HEK293 (cell line): ENCODE data around the gene FDXR.

Experiments
- CTCF ChIA-PET: fragments of 350-600 bp; formaldehyde crosslinking; extraction: SDS; loops from one replicate; lab custom pipeline; 2021; ENCODE audit warnings: antibody characterized with exemption; lab: Yijun Ruan, JAX
- POLR2A ChIA-PET: fragments of 300-600 bp; formaldehyde crosslinking; extraction: SDS; loops from one replicate; lab custom pipeline; 2020; ENCODE audit warnings: antibody characterized with exemption, inconsistent platforms; lab: Yijun Ruan, JAX
- H3K27ac ChIP-seq: fragments of 200-500 bp; sonication (Bioruptor generic); 2 replicates; pipeline ENCODE4 v1.5.1; 2014; ENCODE audit warnings: low read depth, low read length, control low read depth, inconsistent platforms; ENCODE audit errors: extremely low read depth
- H3K36me3 ChIP-seq, 2 experiments: fragments of 200-500 bp in 1 of 2; sonication (Bioruptor generic) in 1 of 2; 1 replicate in 1 of 2; 2 replicates in 1 of 2; pipeline ENCODE4 v1.5.1; 2014 to 2017; ENCODE audit warnings: inconsistent platforms in 2 of 2, low read length in 2 of 2; ENCODE audit not compliant: control insufficient read depth in 2 of 2, insufficient read depth in 1 of 2
- H3K4me1 ChIP-seq: fragments of 200-500 bp; sonication (Bioruptor generic); 2 replicates; pipeline ENCODE4 v1.5.1; 2014; ENCODE audit warnings: mild to moderate bottlenecking, low read length, inconsistent platforms; ENCODE audit not compliant: control insufficient read depth, insufficient read depth
- H3K4me3 ChIP-seq: 2 replicates; pipeline ENCODE4 v1.5.1; 2011; ENCODE audit warnings: low read depth, mild to moderate bottlenecking, control low read depth, low read length, moderate library complexity
- H3K9me3 ChIP-seq: fragments of 200-500 bp; sonication (Bioruptor generic); 2 replicates; pipeline ENCODE4 v1.5.1; 2014; ENCODE audit warnings: low read depth, low read length, inconsistent platforms; ENCODE audit not compliant: control insufficient read depth, insufficient read depth
- CTCF ChIP-seq: fragments of 450-650 bp; formaldehyde crosslinking; IDR thresholded peaks from 2 replicates; pipeline ENCODE4 v1.5.1; 2016; ENCODE audit warnings: missing biosample characterization, missing genetic modification characterization
- PRDM1 ChIP-seq: fragments of 450-650 bp; formaldehyde crosslinking; IDR thresholded peaks from 2 replicates; pipeline ENCODE4; 2016; ENCODE audit warnings: missing biosample characterization, missing genetic modification characterization
- TSHZ1 ChIP-seq: fragments of 450-650 bp; formaldehyde crosslinking; IDR thresholded peaks from 2 replicates; pipeline ENCODE4 v1.5.1; 2016; ENCODE audit warnings: missing biosample characterization, missing genetic modification characterization, borderline replicate concordance
- ZBTB17 ChIP-seq: fragments of 450-650 bp; formaldehyde crosslinking; IDR thresholded peaks from 2 replicates; pipeline ENCODE4 v1.5.1; 2016; ENCODE audit warnings: missing biosample characterization, missing genetic modification characterization
- ZBTB8A ChIP-seq: fragments of 450-650 bp; formaldehyde crosslinking; IDR thresholded peaks from 2 replicates; pipeline ENCODE4 v1.5.1; 2016; ENCODE audit warnings: missing biosample characterization, missing genetic modification characterization
- ZNF202 ChIP-seq: fragments of 450-650 bp; formaldehyde crosslinking; IDR thresholded peaks from 2 replicates; pipeline ENCODE4 v1.5.1; 2016; ENCODE audit warnings: missing biosample characterization, missing genetic modification characterization, borderline replicate concordance
- ZNF248 ChIP-seq: fragments of 450-650 bp; formaldehyde crosslinking; IDR thresholded peaks from 2 replicates; pipeline ENCODE4 v1.5.1; 2017; ENCODE audit warnings: missing biosample characterization, missing genetic modification characterization
- ZNF350 ChIP-seq: fragments of 450-650 bp; formaldehyde crosslinking; IDR thresholded peaks from 2 replicates; pipeline ENCODE4 v1.5.0; 2017; ENCODE audit warnings: missing biosample characterization, mild to moderate bottlenecking, missing genetic modification characterization
- ZNF423 ChIP-seq: fragments of 450-650 bp; formaldehyde crosslinking; IDR thresholded peaks from 2 replicates; pipeline ENCODE4 v1.5.1; 2016; ENCODE audit warnings: missing biosample characterization, missing genetic modification characterization
- ZNF558 ChIP-seq: fragments of 450-650 bp; formaldehyde crosslinking; IDR thresholded peaks from 2 replicates; pipeline ENCODE4 v1.5.1; 2016; ENCODE audit warnings: missing biosample characterization, missing genetic modification characterization
- ZNF704 ChIP-seq: fragments of 450-650 bp; formaldehyde crosslinking; IDR thresholded peaks from 2 replicates; pipeline ENCODE4 v1.5.1; 2016; ENCODE audit warnings: missing biosample characterization, missing genetic modification characterization
- TF ChIP-seq, protein P1 (sequence below): fragments of 450-650 bp; formaldehyde crosslinking; IDR thresholded peaks from 2 replicates; pipeline ENCODE4 v1.5.1; 2016; ENCODE audit warnings: missing biosample characterization, missing genetic modification characterization
- TF ChIP-seq, protein P2 (sequence below): fragments of 450-650 bp; formaldehyde crosslinking; IDR thresholded peaks from 2 replicates; pipeline ENCODE4 v1.5.1; 2016; ENCODE audit warnings: missing biosample characterization, missing genetic modification characterization

Gene FDXR

DNA sequence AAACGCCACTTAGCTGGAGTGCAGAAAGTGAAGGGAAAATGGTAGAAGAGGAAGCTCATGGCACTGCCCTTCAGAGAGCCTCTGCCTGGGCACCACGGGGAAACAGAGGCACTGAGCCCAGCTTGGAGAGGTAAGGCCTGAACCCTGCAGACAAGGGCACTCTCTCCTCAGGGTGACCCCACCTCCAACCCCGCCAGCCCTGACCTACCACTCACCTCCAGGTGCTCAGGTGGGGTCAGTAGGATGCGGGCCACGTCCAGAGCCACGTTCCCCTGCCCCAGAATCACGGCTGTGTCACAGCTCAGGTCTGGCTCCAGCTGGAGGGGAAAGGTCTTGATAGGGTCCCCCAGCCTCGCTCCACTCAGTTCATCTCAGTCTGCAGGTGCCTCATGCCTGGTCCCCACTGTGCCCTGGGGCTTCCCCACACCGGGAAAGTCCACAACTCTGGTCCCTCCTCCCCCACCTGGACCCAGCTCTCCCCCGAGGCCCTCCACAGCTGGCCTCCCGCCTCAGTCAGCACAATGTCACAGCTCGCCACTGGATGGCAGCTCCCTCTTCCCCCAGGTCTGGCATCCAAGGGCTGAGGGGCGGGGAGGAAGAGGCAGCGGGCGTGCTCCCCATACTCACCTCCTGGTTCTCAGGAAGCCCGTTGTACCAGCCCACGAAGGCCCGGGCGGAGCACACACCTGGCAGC is 7.1 kb downstream of the FDXR start:
- CTCF ChIA-PET = interaction anchor here (0.5 to 14.4 kb wide), 39 partner anchors 9 to 867 kb away, joined by 3 to 338 read pairs (median 4); partner anchors contain the start of genes FDXR and OTOP2
- Histone ChIP-seq H3K9me3 (no peaks in the 10 kb centered on the region), H3K4me3 (no peak overlapping the region), H3K27ac (no peak overlapping the region), H3K4me1 (0 out of 2 replicates have a peak, but pooled peaks cover 2% of the 10 kb centered on the region)
- POLR2A ChIA-PET = interaction anchor here (0.5 to 5.0 kb wide), 8 partner anchors 7 to 129 kb away, joined by 3 to 40 read pairs (median 3); partner anchors contain the start of gene FDXR
- no peak for TF ChIP-seq ZNF350 (tag by site-specific recombination)
- TF ChIP-seq ZNF202 = no peak
- TF ChIP-seq PRDM1 (tag by site-specific recombination) = 0 out of 2 replicates have a peak, but pooled peaks have one; percentile 13
- TF ChIP-seq ZNF704 (tag by site-specific recombination) = no peak
- TF ChIP-seq, protein P1, sequence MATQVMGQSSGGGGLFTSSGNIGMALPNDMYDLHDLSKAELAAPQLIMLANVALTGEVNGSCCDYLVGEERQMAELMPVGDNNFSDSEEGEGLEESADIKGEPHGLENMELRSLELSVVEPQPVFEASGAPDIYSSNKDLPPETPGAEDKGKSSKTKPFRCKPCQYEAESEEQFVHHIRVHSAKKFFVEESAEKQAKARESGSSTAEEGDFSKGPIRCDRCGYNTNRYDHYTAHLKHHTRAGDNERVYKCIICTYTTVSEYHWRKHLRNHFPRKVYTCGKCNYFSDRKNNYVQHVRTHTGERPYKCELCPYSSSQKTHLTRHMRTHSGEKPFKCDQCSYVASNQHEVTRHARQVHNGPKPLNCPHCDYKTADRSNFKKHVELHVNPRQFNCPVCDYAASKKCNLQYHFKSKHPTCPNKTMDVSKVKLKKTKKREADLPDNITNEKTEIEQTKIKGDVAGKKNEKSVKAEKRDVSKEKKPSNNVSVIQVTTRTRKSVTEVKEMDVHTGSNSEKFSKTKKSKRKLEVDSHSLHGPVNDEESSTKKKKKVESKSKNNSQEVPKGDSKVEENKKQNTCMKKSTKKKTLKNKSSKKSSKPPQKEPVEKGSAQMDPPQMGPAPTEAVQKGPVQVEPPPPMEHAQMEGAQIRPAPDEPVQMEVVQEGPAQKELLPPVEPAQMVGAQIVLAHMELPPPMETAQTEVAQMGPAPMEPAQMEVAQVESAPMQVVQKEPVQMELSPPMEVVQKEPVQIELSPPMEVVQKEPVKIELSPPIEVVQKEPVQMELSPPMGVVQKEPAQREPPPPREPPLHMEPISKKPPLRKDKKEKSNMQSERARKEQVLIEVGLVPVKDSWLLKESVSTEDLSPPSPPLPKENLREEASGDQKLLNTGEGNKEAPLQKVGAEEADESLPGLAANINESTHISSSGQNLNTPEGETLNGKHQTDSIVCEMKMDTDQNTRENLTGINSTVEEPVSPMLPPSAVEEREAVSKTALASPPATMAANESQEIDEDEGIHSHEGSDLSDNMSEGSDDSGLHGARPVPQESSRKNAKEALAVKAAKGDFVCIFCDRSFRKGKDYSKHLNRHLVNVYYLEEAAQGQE = no peak
- no peak for TF ChIP-seq ZNF423 (tag by site-specific recombination)
- 0 out of 2 replicates have a peak, but pooled peaks have one; percentile 8 for TF ChIP-seq ZBTB17 (tag by site-specific recombination)
- no peak for TF ChIP-seq ZNF248 (tag by site-specific recombination)
- TF ChIP-seq CTCF (tag by site-specific recombination) = 0 out of 2 replicates have a peak, but pooled peaks have one; percentile 41
- TF ChIP-seq TSHZ1 = no peak
- TF ChIP-seq ZBTB8A = no peak
- TF ChIP-seq ZNF558 (tag by site-specific recombination) = no peak
- TF ChIP-seq, protein P2, sequence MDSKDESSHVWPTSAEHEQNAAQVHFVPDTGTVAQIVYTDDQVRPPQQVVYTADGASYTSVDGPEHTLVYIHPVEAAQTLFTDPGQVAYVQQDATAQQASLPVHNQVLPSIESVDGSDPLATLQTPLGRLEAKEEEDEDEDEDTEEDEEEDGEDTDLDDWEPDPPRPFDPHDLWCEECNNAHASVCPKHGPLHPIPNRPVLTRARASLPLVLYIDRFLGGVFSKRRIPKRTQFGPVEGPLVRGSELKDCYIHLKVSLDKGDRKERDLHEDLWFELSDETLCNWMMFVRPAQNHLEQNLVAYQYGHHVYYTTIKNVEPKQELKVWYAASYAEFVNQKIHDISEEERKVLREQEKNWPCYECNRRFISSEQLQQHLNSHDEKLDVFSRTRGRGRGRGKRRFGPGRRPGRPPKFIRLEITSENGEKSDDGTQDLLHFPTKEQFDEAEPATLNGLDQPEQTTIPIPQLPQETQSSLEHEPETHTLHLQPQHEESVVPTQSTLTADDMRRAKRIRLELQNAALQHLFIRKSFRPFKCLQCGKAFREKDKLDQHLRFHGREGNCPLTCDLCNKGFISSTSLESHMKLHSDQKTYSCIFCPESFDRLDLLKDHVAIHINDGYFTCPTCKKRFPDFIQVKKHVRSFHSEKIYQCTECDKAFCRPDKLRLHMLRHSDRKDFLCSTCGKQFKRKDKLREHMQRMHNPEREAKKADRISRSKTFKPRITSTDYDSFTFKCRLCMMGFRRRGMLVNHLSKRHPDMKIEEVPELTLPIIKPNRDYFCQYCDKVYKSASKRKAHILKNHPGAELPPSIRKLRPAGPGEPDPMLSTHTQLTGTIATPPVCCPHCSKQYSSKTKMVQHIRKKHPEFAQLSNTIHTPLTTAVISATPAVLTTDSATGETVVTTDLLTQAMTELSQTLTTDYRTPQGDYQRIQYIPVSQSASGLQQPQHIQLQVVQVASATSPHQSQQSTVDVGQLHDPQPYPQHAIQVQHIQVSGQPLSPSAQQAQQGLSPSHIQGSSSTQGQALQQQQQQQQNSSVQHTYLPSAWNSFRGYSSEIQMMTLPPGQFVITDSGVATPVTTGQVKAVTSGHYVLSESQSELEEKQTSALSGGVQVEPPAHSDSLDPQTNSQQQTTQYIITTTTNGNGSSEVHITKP (tag by site-specific recombination) = no peak
- TF ChIP-seq, all 188 proteins: peak for 3
- H3K36me3 ChIP-seq = peaks cover 0 to 71% of the 10 kb centered on the region in 2 experiments; a peak in 1 of 3 replicates
